22Rv1 (cell line): ENCODE data around the gene CACUL1.

Experiments used
- ZFX ChIP-seq: fragments of 450-650 bp; IDR thresholded peaks from 2 replicates; pipeline ENCODE4 v1.6.1; 2017; ENCODE audit warnings: antibody characterized with exemption, borderline replicate concordance
- TF ChIP-seq, protein P1 (sequence below): fragments of 450-650 bp; IDR thresholded peaks from 2 replicates; pipeline ENCODE4 v1.5.1; 2017; ENCODE audit warnings: mild to moderate bottlenecking

DNA sequence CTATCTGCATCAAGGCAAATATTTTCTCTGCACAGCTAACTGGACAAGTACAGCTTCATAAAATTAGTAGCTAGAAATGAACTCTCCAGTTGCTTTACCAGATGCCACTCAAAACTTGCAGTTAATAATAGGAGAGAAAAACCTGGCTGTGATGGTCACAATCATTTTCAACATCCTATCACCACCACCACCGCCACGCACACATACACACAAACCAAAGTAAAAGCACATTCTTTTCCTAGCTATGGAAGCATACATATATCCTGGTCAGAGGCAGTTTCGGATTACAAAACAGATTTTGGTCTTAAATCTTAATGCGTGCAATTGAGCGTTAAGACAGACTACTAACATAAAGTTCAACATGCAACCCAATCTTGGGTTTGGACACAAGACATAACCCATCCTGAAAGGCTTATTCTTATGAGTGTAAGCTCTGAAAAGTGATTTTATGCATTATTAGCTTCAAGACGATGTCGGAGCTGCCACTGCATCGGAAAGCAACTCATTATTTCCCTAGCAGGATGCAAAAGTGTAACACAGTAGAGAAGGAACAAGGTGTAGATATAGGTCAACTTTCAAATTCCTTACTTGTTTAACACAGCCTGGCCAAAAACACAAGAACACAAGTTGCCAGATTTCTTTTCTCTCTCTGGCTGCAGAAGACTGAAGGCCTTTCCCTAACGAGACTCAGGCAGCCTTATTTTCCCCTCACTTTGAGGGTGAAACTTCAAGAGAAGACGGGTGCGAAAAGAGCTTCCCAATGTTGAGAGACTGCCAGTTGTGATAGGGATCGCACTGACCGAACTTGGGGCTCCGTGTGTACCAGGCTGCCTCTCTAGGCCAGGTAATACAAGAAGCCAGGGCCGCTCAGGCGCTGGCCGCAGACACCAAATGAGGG lies 1.2 kb downstream of the CACUL1 start:
- TF ChIP-seq, protein P1, sequence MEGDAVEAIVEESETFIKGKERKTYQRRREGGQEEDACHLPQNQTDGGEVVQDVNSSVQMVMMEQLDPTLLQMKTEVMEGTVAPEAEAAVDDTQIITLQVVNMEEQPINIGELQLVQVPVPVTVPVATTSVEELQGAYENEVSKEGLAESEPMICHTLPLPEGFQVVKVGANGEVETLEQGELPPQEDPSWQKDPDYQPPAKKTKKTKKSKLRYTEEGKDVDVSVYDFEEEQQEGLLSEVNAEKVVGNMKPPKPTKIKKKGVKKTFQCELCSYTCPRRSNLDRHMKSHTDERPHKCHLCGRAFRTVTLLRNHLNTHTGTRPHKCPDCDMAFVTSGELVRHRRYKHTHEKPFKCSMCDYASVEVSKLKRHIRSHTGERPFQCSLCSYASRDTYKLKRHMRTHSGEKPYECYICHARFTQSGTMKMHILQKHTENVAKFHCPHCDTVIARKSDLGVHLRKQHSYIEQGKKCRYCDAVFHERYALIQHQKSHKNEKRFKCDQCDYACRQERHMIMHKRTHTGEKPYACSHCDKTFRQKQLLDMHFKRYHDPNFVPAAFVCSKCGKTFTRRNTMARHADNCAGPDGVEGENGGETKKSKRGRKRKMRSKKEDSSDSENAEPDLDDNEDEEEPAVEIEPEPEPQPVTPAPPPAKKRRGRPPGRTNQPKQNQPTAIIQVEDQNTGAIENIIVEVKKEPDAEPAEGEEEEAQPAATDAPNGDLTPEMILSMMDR = no peak
- TF ChIP-seq ZFX = no peak
